ENCODE results near the gene PCDH10. TPM values are rescaled to one million over a fixed set of nuclear protein-coding genes. Genes with fewer than 3 reads are reported as not detected.

PCDH10 gene
- total RNA-seq, 2 donors from 2014 or later, result 3.9 to 7.2 TPM

DNA sequence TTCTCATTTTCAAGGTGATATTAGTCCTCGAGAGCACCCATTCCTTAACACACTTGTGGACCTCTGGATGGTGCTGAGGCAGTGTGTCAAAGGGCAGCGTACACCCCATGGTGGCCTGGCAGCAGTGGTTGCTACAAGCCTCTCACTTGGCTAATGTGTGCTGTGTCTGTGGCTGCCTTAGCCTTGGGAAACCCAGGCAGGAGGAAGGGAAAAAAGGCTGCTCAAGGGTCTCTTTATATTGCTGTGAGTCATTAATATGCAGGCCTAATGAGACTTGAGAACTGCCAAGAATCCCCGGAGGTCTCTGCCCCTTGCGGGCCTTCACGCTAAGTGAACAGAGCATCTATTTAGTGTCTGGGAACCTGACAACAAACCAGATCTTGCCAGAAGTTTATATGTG is 7.0 kb downstream of the PCDH10 start:
- no peak for DNase-seq (ENCODE audit: low spot score)
- peaks cover 5% of the 10 kb centered on the region for H3K27me3 ChIP-seq (replicated peaks; ENCODE audit: insufficient read depth)

DNA sequence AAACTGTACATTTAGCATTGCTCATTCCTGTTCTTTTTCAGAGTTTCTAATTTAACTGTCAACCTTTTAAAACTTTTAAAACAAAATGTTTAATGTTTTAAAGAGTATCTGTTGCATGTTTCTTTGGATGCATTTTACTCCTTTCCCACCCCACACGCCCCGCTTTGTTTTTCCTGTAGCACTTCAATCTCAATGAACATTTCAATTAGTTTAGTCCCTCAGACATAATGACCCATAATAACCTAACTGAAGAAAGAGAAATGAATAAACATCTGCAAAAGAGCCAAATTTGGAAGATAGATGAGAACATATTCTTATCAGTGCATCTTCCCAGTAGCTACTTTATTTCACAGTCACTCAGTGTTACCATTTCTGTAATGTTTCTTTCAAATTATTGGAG is 7.5 kb downstream of the PCDH10 start:
- no peak for DNase-seq (ENCODE audit: low spot score)
- no peaks in the 10 kb centered on the region for H3K4me1 ChIP-seq (replicated peaks)

More for the DNA sequence above, 7.0 kb downstream of the PCDH10 start:
- no peaks in the 10 kb centered on the region for H3K36me3 ChIP-seq
- intact Hi-C loops (cut with DNase I), result loop anchor here (10.0 kb wide), 1 partner anchor 1039 kb away; no protein-coding TSS in a partner anchor
- TF ChIP-seq, protein P1, sequence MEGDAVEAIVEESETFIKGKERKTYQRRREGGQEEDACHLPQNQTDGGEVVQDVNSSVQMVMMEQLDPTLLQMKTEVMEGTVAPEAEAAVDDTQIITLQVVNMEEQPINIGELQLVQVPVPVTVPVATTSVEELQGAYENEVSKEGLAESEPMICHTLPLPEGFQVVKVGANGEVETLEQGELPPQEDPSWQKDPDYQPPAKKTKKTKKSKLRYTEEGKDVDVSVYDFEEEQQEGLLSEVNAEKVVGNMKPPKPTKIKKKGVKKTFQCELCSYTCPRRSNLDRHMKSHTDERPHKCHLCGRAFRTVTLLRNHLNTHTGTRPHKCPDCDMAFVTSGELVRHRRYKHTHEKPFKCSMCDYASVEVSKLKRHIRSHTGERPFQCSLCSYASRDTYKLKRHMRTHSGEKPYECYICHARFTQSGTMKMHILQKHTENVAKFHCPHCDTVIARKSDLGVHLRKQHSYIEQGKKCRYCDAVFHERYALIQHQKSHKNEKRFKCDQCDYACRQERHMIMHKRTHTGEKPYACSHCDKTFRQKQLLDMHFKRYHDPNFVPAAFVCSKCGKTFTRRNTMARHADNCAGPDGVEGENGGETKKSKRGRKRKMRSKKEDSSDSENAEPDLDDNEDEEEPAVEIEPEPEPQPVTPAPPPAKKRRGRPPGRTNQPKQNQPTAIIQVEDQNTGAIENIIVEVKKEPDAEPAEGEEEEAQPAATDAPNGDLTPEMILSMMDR (IDR thresholded peaks at IDR 0.05), result no peak
- TF ChIP-seq POLR2A (IDR thresholded peaks at IDR 0.05), result no peak
- TF ChIP-seq POLR2AphosphoS5 (IDR thresholded peaks at IDR 0.05), result no peak
- WGBS, result 63% methylated on average over 5 of the region's 5 CpGs
- no peaks in the 10 kb centered on the region for H3K4me1 ChIP-seq (replicated peaks)
- no peak overlapping the region for H3K4me3 ChIP-seq
- no peaks in the 10 kb centered on the region for H3K9me3 ChIP-seq
- H3K27ac ChIP-seq, result no peak overlapping the region

DNA sequence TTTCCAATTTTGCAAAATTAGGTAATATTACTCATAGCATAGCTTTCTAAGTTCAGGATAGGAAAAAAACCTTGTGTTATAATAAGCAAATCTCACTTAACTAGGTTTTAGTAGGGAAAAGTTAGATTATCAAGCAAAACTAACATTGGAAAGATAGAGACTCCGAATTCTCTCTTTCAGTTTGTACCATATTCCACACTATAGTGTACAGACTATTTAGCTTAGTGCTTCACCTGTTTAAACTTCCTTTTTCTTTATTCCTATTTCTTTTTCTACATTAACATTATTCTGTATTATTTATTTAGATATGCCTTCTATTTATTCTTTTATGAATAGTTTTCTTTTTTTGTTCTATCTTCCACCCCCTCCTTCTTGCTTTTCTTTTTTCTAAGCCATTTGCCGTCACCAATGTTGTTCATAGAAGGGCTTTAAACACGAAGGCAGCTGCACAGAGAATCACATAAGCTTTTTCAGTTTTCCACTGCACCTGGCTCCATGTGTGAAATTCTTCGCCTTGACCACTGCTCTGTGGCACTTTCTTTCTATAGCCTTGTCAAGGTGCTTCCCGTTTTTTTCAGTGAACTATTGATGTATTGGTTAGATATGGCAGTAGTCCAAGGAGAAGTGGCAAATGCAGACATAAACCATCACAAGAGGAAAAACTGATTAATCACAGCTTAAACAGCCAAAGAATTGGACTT is 8.5 kb downstream of the PCDH10 start:
- TF ChIP-seq POLR2A (IDR thresholded peaks at IDR 0.05), result no peak
- TF ChIP-seq, protein P1 (IDR thresholded peaks at IDR 0.05), result no peak
- TF ChIP-seq POLR2AphosphoS5 (IDR thresholded peaks at IDR 0.05), result no peak
- Histone ChIP-seq H3K27me3 (replicated peaks; ENCODE audit: insufficient read depth) (no peaks in the 10 kb centered on the region), H3K9me3 (no peaks in the 10 kb centered on the region), H3K36me3 (no peaks in the 10 kb centered on the region), H3K27ac (no peak overlapping the region), H3K4me3 (no peak overlapping the region), H3K4me1 (replicated peaks) (no peaks in the 10 kb centered on the region)
- WGBS, result 61% methylated on average over 5 of the region's 5 CpGs
- intact Hi-C loops (cut with DNase I), result loop anchor here (10.0 kb wide), 1 partner anchor 1037 kb away; no protein-coding TSS in a partner anchor
- no peak for DNase-seq (ENCODE audit: low spot score)

More for the DNA sequence above, 7.5 kb downstream of the PCDH10 start:
- Histone ChIP-seq H3K27ac (no peak overlapping the region), H3K36me3 (no peaks in the 10 kb centered on the region), H3K27me3 (replicated peaks; ENCODE audit: insufficient read depth) (peaks cover 5% of the 10 kb centered on the region), H3K4me3 (no peak overlapping the region), H3K9me3 (no peaks in the 10 kb centered on the region)
- intact Hi-C loops (cut with DNase I), result loop anchor here (10.0 kb wide), 1 partner anchor 1038 kb away; no protein-coding TSS in a partner anchor
- no peak for TF ChIP-seq POLR2AphosphoS5 (IDR thresholded peaks at IDR 0.05)
- no peak for TF ChIP-seq POLR2A (IDR thresholded peaks at IDR 0.05)
- TF ChIP-seq, protein P1 (IDR thresholded peaks at IDR 0.05), result no peak
- WGBS, result 70% methylated on average over 2 of the region's 2 CpGs

DNA sequence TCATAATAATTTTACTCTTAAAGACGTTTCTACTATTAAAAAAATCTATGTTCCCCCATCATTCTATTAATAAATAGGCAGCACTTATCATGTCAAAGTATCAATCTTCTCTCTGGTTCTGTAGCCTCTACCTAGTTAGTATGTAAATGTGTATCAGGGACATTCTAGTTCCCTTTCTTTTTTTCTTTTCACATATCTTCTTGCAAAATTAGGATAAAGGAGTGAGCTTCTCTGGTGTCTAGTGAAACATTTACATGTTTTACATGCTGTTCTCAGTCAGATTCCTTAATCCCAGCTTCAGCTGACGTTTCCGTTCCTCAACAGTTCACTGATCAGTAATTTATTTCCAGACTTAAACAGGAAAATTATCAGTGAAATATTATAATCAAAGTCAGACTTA is 11.8 kb downstream of the PCDH10 start:
- Histone ChIP-seq H3K36me3 (no peaks in the 10 kb centered on the region), H3K9me3 (no peaks in the 10 kb centered on the region), H3K4me1 (replicated peaks) (no peaks in the 10 kb centered on the region), H3K27me3 (replicated peaks; ENCODE audit: insufficient read depth) (no peaks in the 10 kb centered on the region), H3K4me3 (no peak overlapping the region), H3K27ac (no peak overlapping the region)
- DNase-seq (ENCODE audit: low spot score), result no peak
- WGBS, result 60% methylated on average over 3 of the region's 3 CpGs
- no peak for TF ChIP-seq POLR2AphosphoS5 (IDR thresholded peaks at IDR 0.05)
- TF ChIP-seq POLR2A (IDR thresholded peaks at IDR 0.05), result no peak
- TF ChIP-seq, protein P1 (IDR thresholded peaks at IDR 0.05), result no peak
- intact Hi-C loops (cut with DNase I), result no loop called here
